ENCODE measurements around the gene FOXJ1.

Gene FOXJ1

GRCh38 chr17:76107509-76107908 is 33.5 kb downstream of the FOXJ1 start:
- TF ChIP-seq CTCF (IDR thresholded peaks at IDR 0.05; ENCODE audit: low read depth, low read length, missing control alignments): peak; percentile 9
- DNase-seq (ENCODE audit: low read depth): no peak
- no peak overlapping the region for H3K4me3 ChIP-seq (ENCODE audit: low read depth, low read length)

- no peak for TF ChIP-seq CTCF (IDR thresholded peaks at IDR 0.05; ENCODE audit: low read depth, low read length, missing control alignments)
- no peak for DNase-seq (ENCODE audit: low read depth)
- no peak overlapping the region for H3K4me3 ChIP-seq (ENCODE audit: low read depth, low read length)
These were observed 34.3 kb downstream of the FOXJ1 start for GRCh38 chr17:76106703-76107102.

DNA sequence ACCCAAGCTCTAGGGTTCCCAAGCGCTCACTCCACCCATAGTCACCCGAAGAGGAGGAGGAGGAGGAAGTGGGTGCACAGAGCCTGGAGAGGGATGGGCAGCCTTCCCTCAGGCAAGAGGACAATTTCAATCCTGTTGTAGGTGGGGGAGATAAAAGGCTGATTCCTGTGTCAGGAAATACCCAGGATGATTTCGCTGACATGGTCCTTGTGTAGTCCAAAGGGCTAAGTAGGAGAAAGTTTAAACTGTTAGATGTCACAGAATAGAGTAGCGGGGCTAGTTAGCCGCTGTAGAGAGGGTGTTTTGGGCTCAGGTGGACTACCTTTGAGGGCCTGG is 36.2 kb downstream of the FOXJ1 start:
- no peak for DNase-seq (ENCODE audit: low read depth)
- no peak for TF ChIP-seq CTCF (IDR thresholded peaks at IDR 0.05; ENCODE audit: low read depth, low read length, missing control alignments)

GRCh38 chr17:76104140-76104895 is 36.7 kb downstream of the FOXJ1 start:
- no peak for DNase-seq (ENCODE audit: low read depth)
- H3K4me3 ChIP-seq (ENCODE audit: low read depth, low read length): peak overlapping the region; percentile 94
- TF ChIP-seq CTCF (IDR thresholded peaks at IDR 0.05; ENCODE audit: low read depth, low read length, missing control alignments): no peak

More for the DNA sequence above, 36.2 kb downstream of the FOXJ1 start:
- no peak overlapping the region for H3K4me3 ChIP-seq (ENCODE audit: low read depth, low read length)

GRCh38 chr17:76103274-76104139 is 37.5 kb downstream of the FOXJ1 start, which contains the start of gene EXOC7:
EXOC7 (minus strand) TSS chr17:76103787; CDS start chr17:76103692, 95 bp downstream.
- peak; percentile 13 for TF ChIP-seq CTCF (IDR thresholded peaks at IDR 0.05; ENCODE audit: low read depth, low read length, missing control alignments)
- peak; percentile 58 for DNase-seq (ENCODE audit: low read depth)
- peak within 1 kb of the TSS; percentile 94 for H3K4me3 ChIP-seq (ENCODE audit: low read depth, low read length)

GRCh38 chr17:76102944-76103273 is 38.1 kb downstream of the FOXJ1 start:
- DNase-seq (ENCODE audit: low read depth): no peak
- no peak for TF ChIP-seq CTCF (IDR thresholded peaks at IDR 0.05; ENCODE audit: low read depth, low read length, missing control alignments)
- peak overlapping the region; percentile 94 for H3K4me3 ChIP-seq (ENCODE audit: low read depth, low read length)
